RPMI7951 (cell line): ENCODE measurements around the gene TPK1. TPM values are rescaled to one million over a fixed set of nuclear protein-coding genes. Genes with fewer than 3 reads are reported as not detected.
"Not testable (repeated sequence)": the region's sequence is repeated elsewhere in the genome, so short reads cannot be mapped to it uniquely, and the experiment has no call there.

Source experiments
- DNase-seq: peaks from one replicate; pipeline ENCODE4 v3.0.0-alpha.2; 2012; ENCODE audit warnings: low read depth
- total RNA-seq: library from RNA; depleted of rRNA; stranded (reverse); fragments of >200 nt; shearing (Covaris generic); gene quantifications from 2 replicates; pipeline ENCODE4 v1.2.3, GENCODE V29; 2014

Gene TPK1
- total RNA-seq, 1 experiment from 2014 or later, result 2.5 TPM

GRCh38 chr7:144777889-144778288, 58.0 kb downstream of the TPK1 start:
- not testable (repeated sequence) for DNase-seq

- no peak for DNase-seq
Observed at GRCh38 chr7:144777005-144777839, 58.6 kb downstream of the TPK1 start.

- no peak for DNase-seq
Observed at GRCh38 chr7:144776447-144776846, 59.4 kb downstream of the TPK1 start.

- DNase-seq, result no peak
Observed at GRCh38 chr7:144775749-144776148, 60.1 kb downstream of the TPK1 start.

- DNase-seq, result no peak
Observed at GRCh38 chr7:144771927-144772326, 63.9 kb downstream of the TPK1 start.

- DNase-seq, result no peak
Observed at GRCh38 chr7:144771174-144771573, 64.7 kb downstream of the TPK1 start.

DNA sequence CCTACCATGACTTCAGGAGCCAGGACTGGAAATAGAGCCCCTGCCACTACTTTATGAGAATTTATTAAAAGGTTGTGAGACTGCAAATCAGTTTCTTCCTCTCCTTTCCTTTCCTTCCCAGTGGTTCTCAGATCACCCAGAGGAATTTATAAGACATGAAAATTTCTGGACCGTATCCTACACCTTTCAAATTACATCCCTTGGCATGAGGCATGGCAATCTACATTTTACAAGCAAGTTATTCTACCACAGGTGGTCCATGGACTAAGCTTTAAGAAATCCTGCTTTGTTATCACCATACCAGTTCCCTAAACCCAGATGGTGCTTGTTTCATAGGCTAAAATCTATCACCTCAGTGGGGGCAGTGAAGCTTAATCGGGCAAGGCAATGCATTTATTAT, 66.5 kb downstream of the TPK1 start:
- no peak for DNase-seq

GRCh38 chr7:144768633-144769032, 67.2 kb downstream of the TPK1 start:
- no peak for DNase-seq

DNA sequence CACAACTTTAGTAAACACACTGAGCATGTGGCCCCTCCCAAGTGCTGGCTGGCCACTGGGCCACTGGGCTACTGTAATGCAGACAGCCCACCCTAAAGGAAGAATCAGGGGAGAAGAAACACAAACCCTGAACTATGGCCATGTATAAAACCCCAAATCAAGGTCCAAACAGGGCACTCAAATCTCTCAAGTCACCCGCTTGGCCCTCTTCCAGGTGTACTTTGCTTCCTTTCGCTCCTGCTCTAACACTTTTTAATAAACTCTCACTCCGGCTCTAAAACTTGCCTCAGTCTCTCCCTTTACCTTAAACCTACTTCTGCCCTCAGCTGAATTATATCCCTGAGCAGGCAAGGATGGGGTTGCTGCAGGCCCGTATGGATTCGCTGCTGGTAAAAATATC, 72.6 kb downstream of the TPK1 start:
- DNase-seq, result no peak

- DNase-seq, result no peak
Observed at GRCh38 chr7:144762853-144763252, 73.0 kb downstream of the TPK1 start.

DNA sequence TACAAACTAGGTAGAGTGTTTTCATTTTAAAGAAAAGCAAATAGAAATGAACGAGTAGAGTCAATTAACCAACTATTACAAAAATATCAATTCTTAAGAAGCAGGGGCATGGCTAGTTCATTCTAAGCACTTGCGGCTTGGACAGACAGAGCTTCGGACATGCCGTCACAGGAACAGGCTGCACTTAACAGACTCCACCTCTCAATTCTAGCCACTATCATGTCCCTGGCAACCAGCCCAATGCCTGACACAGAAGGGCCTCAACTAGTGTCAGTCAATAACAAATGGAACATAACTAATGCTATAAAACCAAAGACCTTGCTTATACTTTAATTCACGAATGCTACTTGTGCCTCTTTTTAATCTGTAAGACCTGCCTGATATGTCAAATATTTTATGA, 74.4 kb downstream of the TPK1 start:
- no peak for DNase-seq

GRCh38 chr7:144759653-144760052, 76.2 kb downstream of the TPK1 start:
- no peak for DNase-seq

DNA sequence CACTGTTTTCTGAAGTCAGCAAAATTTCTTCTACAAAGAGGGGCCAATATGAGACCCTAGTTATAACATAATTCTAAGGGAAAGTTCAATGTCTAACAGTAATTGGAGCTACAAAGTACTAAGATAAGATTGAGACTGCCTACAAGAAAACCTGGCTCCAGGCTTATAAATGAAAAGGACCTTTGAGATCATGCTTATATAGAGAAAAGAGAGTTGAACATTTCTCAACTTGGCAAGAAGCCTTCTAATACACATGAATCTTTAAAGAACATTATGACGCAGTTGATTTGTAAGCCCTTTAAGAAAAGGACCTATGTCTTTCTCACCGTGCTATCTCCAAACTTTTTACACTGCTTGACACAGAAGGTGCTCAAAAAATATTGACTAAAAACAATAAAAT, 87.9 kb downstream of the TPK1 start:
- no peak for DNase-seq

DNA sequence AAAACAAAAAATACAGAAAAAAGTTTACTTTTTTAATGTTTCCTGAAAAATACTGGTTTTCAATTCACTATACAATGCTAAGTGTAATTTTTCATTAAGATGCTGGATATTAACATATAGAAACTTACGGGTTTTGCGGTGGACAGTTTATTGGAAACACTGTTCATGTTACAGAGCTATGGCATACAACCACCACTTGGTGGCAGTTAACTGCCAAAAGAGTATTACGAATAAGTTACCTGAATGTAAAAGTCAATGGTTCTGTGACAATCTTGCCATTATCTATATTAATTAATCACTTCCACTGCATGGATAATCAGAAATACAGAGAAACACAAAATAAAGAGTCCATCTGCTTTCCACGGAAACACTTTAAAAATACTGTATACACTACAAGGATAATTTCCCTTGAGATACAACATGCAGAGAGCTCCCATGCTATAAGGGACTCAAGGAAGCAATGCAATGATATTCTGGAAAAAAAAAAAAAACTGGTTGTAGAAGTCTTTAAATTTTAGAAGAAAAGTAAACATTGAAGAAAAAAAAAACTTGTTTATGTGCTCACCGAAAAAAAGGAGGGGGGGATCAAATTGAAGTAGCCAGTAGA, 97.0 kb downstream of the TPK1 start:
- peak; percentile 2 for DNase-seq

- no peak for DNase-seq
Observed at GRCh38 chr7:144738146-144738545, 97.7 kb downstream of the TPK1 start.

DNA sequence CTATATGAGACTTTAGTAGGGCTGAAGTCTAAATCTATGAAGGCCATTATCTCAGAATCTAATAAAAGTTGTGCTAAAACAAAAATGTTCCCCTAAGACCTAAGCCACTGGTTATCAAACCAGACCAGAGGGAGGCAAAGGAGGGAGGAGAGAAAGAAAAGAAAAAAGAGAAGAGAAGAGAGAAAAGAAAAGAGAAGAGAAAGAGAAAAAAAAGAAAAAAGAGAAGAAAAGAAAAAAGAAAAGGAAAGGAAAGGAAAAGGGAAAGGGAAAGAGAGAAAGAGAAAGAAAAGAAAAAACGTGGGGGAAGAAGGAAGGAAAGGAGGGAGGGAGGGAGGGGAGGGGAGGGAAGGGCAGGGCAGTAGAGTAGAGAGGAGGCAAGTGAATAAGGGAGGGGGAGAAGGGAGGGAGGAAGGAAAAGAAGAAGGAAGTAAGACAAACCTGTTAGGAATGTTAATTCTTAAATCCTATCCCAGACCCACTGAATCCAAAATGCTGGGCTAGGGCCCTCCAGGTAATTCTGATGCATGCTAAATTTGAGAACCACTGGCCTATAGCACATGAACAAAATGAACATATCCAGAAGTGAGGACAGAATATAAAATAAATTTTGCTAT, 98.9 kb downstream of the TPK1 start:
- DNase-seq, result no peak

DNA sequence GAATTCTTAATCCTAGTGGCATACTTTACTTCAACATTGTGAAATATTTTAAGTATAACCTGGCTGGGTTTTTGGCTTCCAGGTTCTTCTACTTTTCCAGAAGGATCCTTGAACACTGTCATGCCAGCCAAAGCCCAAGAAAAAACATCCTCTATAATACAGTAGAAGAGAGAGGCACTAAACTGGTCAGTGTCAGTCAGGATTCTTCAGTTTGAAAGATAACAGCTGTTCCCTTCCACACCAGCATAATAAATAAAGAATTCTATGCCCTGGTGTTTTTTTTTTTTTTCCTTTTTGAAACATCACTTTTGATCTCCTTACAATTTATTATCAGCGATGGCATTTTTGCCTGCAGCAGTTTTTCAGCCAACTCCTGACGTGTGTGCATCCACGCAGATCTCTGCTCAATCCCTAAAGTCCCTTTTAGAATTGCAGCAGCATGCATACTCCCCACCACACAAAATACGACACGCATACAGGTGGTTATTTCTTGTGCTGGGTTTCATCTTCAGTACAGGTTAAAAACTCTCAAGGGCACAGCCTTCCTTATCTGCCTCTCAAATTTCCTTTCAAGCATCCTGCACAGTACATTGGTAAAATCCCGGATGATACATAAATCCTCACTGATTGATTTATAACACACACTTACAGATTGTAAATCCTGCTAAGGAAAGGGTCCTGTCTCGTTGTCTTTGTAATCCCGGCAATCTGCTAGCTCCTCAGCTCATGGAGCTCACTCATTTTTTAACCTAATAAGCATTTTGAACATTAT, 100.2 kb downstream of the TPK1 start:
- no peak for DNase-seq

DNA sequence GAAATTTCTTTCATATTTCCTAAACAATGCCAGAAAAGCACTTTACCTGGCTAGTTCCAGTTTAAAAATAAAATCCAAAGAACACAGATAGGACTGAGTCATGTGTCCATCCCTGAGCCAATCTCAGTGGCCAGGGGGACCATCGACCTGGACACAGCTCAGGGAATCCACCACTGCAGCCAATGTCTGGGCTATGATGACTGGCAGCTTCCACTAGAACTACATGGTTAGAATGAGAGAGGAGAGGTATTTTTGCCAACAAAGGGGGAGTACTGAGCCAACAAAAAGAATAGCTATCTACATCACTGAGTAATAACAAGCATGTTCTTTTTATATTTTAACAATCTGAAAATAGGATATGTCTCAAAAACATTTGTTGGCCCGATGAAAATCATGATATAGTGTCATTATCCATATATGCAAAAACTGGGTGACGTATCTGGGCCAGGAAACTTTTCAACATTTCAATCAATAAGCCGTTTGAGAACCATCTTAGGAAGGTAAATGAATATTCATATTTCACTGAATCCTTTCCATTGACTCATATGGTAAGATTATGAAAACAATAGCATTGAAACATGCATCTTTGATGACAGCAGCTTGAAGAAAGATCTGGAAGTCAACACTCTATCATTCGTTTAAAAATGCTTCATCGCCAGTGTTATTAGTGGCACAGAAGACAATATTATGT, 104.0 kb downstream of the TPK1 start:
- DNase-seq, result no peak

DNA sequence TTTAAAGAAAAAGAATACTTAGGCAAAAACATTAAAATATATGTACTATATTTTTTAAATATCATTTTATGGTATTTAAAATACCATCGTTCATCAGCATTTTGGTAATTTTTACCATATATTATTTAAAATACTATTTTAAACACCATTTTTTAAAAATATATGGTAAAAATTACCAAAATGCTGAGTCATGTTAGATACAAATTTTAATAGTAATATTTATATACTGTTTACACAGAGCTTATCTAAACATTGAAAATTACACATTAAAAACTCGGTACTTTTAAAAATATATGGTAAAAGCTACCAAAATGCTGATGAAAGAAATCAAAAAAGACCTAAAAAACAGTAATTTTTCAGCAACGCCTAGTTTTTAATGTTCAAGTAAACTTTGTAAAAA, 105.6 kb downstream of the TPK1 start:
- DNase-seq, result no peak

- no peak for DNase-seq
Observed at GRCh38 chr7:144729226-144729625, 106.6 kb downstream of the TPK1 start.

GRCh38 chr7:144728551-144728950, 107.3 kb downstream of the TPK1 start:
- no peak for DNase-seq

- not testable (repeated sequence) for DNase-seq
Observed at GRCh38 chr7:144726840-144727239, 109.0 kb downstream of the TPK1 start.
